ENCODE measurements around the gene FIS1. TPM values are rescaled to one million over a fixed set of nuclear protein-coding genes. Genes with fewer than 3 reads are reported as not detected.
"Not testable (repeated sequence)": the region's sequence is repeated elsewhere in the genome, so short reads cannot be mapped to it uniquely, and the experiment has no call there.

The FIS1 gene
- total RNA-seq, result 100 to 1,000 TPM; 251 to 257 TPM
- long read RNA-seq, transcript FIS1-201 (5 exons, 734 nt), result major isoform, 24 of 26 reads
- long read RNA-seq, partial matches to known transcripts, result 0 of 26 reads
- long read RNA-seq, other reads (novel, unspliced or antisense), result 1 of 26 reads

DNA sequence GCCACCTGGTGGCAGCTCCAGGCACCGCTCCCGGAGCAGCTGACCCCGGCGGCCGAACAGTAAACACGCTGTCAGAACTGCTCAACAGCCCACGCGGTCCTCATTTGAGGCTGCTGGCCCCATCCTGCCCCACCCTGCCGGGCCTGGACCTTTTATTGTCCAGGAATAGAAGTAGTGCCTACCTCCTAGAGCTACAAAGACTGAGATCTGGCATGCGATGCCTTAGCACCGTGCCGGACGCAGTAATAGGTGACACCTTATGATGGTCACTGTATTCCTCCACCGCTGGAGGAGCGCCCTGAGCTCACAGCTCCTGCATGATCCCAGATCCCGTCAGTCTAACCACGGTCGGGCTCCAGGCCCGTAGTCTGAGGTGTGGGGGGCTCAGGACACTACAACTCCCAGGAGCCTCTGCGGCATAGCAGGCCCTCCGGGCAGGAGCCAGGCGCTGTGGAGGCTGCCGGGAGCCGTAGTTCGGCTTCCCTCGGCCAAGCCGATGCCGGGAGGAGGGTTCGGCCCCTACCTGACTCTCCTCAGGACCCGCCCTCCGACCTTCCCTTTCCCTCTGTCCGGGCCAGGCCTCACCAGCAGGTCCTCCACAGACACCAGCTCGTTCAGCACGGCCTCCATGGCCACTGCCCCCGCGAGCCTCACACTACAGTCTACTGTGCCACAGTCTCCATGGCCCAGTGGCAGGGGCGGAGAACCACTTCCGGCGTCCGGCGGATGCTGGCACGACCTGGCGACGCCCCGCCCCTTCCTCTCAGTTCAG lies at the start of gene FIS1:
Gene FIS1, minus strand, starts transcription at position 707 of the 772 bp plus-strand sequence. Its CDS starts 77 bp downstream, at position 630.
- DNase-seq (peak; percentile 97), ATAC-seq (peak; percentile 96 to 97)
- intact Hi-C loops (cut with DNase I), result no loop called here

DNA sequence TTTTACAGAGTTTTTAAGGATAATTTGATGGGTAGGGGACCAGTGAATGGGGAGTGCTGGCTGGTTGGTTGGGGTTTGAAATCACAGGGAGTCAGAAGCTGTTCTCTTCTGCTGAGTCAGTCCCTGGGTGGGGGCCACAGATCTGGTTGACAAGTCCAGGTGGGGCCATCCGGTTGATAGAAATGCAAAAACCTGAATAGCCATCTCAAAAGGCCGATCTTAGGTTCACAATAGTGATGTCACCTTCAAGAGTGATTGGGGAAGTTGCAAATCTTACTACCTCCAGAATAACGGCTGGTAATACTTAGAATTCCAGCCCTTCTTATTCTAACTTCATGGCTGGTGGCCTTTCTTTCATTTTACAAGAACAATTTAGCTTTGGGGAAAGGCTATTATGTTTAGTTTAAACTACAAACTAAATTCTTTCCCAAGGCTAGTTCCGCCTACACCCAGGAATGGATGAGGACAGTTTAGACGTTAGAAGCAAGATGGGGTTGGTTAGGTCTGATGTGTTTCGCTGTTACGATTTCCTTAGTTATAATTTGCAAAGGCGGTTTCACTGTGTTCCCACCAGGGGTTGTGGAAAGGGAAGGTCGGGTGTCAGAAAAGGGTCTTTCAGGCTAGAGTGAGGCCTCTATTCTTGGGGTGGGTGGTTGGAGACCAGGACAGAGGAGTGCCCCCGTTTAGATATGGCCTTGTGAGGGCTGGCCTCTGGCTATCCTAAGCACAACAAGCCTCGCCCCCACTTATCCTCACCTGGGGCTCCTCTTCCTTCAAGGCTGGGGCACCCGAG lies 49.4 kb upstream of the FIS1 start:
- intact Hi-C loops (cut with DNase I), result no loop called here
- DNase-seq, result no peak
- ATAC-seq, result no peak

- DNase-seq; intact Hi-C loops (cut with DNase I); ATAC-seq: not testable (repeated sequence)
These were observed 48.5 kb upstream of the FIS1 start for GRCh38 chr7:101293069-101294021.

GRCh38 chr7:101292566-101292965 lies 47.7 kb upstream of the FIS1 start:
- ATAC-seq; intact Hi-C loops (cut with DNase I); DNase-seq: not testable (repeated sequence)

- intact Hi-C loops (cut with DNase I), result not testable (repeated sequence)
- peak; percentile 67 to 69 for ATAC-seq
- peak; percentile 68 for DNase-seq
These were observed 45.5 kb upstream of the FIS1 start for GRCh38 chr7:101290186-101291037.

- intact Hi-C loops (cut with DNase I); DNase-seq: not testable (repeated sequence)
- ATAC-seq, result peak; percentile 69 to 84
These were observed 44.8 kb upstream of the FIS1 start for GRCh38 chr7:101289687-101290086.

DNA sequence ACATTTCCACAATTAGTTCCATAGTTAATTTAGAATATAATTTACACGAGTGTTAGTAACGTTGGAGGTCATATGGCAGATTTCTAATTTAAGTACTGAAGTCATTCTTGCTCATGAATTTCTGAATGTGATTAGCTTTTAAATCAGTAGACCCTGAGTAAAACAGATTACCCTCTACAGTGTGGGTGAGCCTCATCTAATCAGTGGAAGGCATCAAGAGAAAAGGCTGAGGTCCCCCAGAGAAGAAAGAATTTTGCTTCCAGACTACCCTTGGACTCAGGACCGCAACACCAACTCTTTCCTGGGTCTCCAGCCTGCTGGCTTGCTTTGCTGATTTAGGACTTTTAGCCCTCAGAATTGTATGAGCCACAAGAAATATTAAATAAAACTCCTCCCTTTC lies 43.6 kb upstream of the FIS1 start:
- DNase-seq (no peak), ATAC-seq (no peak)
- intact Hi-C loops (cut with DNase I), result no loop called here

DNA sequence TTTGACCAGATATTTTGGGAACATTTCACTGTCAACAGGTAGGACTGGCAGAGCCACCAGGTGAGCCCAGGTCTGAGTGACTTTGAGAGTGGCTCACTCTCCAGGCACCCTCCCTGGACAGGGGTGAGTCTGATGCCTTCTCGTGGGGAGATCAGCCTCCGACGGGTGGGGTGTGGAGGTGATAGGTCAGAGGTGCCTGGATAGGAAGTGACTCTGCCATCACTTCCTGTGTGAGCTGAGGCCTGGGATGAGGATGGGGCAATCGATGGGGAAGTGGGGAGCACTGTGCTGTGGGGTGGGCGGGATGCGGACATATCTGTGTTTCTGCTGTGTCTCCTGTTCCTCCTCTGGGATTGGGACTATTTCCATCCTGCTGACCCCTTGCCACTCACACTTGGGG lies 42.2 kb upstream of the FIS1 start:
- intact Hi-C loops (cut with DNase I), result no loop called here
- ATAC-seq, result no peak
- DNase-seq, result no peak

DNA sequence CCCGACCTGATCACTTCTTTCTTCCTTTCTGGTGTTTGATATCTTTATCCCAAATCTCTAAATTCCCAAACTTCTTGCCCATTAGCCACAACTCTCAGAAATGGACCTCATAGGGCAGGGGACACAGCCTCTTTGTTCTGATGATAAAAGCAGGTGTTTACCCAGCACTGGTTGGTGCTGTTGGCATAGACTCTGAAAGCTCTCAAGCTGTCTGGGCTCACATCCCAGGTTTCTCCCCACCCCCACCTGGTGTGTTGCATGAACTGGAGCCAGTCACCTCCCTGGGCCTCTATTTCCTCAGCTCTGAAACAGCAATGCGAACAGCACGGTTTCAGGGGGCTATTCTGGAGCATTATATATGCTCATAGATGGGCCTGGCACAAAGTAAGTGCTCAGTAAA lies 41.0 kb upstream of the FIS1 start:
- intact Hi-C loops (cut with DNase I); DNase-seq: not testable (repeated sequence)
- ATAC-seq, result peak; percentile 45 to 59

GRCh38 chr7:101285171-101285570 lies 40.3 kb upstream of the FIS1 start:
- intact Hi-C loops (cut with DNase I), result no loop called here
- DNase-seq (no peak), ATAC-seq (no peak)

- intact Hi-C loops (cut with DNase I); ATAC-seq: not testable (repeated sequence)
These were observed 36.0 kb upstream of the FIS1 start for GRCh38 chr7:101280912-101281311.

GRCh38 chr7:101278461-101279292 lies 33.8 kb upstream of the FIS1 start:
- DNase-seq, result no peak
- intact Hi-C loops (cut with DNase I), result no loop called here

More at GRCh38 chr7:101280912-101281311, 36.0 kb upstream of the FIS1 start:
- DNase-seq, result not testable (repeated sequence)

DNA sequence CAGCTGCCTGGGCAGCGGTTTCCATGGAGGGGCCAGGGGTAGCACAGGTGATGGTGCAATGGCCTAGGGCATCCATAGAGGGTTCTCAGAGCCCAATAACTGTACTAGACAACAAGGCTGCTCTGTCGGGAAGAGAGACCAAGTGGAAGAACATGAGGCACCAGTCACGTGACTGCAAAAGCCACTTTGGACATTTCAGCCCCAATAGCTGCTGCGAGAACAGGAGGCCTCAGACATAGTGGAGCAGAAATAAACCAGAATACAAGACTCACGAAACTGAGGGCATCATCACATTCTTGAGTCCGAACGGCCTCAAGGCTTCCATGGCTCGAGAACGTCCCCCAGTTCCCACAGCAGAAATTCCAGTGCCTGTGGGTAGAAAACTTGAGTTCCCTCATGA lies 32.3 kb upstream of the FIS1 start:
- DNase-seq (no peak), ATAC-seq (no peak)
- intact Hi-C loops (cut with DNase I), result no loop called here

More at GRCh38 chr7:101278461-101279292, 33.8 kb upstream of the FIS1 start:
- ATAC-seq, result no peak

DNA sequence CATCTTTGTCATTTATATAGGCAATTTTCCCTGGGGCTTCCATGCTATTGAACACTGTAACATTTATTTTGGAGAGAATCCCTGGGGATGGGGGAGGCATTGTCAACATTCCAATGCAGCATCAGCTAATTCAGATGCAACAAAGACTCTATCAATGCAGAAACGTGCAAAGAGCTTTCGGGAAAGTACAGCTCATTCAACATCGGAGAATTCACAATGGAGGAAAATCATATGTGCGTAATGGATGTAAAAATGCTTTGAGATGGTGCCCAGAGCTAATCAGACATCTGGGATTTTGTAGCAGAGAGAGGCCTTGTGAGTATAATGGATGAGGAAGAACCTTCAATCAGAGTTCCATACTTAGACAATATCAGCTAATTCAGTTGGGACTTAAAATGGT lies 28.3 kb upstream of the FIS1 start:
- intact Hi-C loops (cut with DNase I), result no loop called here
- ATAC-seq (no peak), DNase-seq (no peak)

- DNase-seq, result no peak
- ATAC-seq, result no peak
- intact Hi-C loops (cut with DNase I), result no loop called here
These were observed 26.1 kb upstream of the FIS1 start for GRCh38 chr7:101271021-101271420.

GRCh38 chr7:101269664-101270063 lies 24.8 kb upstream of the FIS1 start:
- DNase-seq (no peak), ATAC-seq (no peak)
- intact Hi-C loops (cut with DNase I), result no loop called here
